HepG2 (cell line): Measurements from ENCODE around the gene PRKCE. TPM values are rescaled to one million over a fixed set of nuclear protein-coding genes. Genes with fewer than 3 reads are reported as not detected.

Source experiments
- ATAC-seq: fragments of 200-7000 bp; cut with Tn5 transposase; 3 replicates; pipeline ENCODE4 v1.9.1; 2020; ENCODE audit warnings: mild to moderate bottlenecking, moderate library complexity
- BruUV-seq: library from RNA; stranded (reverse); fragments of 400-500 nt; replicated peaks from 2 replicates; lab custom pipeline; 2021; lab: Mats Ljungman, UMichigan
- CTCF ChIA-PET: fragments of 300-600 bp; formaldehyde crosslinking; extraction: SDS; loops from one replicate; lab custom pipeline; 2021; ENCODE audit warnings: low total read pairs, inconsistent platforms, low intra/inter-chr PET ratio; lab: Yijun Ruan, JAX
- POLR2A ChIA-PET: fragments of 350-600 bp; sonication (Branson Sonifier 250); formaldehyde crosslinking; loops from one replicate; lab custom pipeline; 2020; ENCODE audit warnings: antibody characterized with exemption, inconsistent platforms; lab: Yijun Ruan, JAX
- DNase-seq: peaks from one replicate; pipeline ENCODE4 v3.0.0-alpha.2; 2015; ENCODE audit warnings: low spot score
- FAIRE-seq: peaks from 3 replicates; lab custom pipeline; 2011; peaks lifted over from hg19 to GRCh38; lab: Jason Lieb, UNC
- H2AFZ ChIP-seq: one replicate; pipeline ENCODE4 v1.6.1; 2011; ENCODE audit warnings: low read length, inconsistent platforms
- H3K27ac ChIP-seq: fragments of 300-600 bp; 3 replicates; pipeline ENCODE4 v1.8.0; 2011; ENCODE audit warnings: mixed run types, mild to moderate bottlenecking, mixed read lengths, low read length, inconsistent platforms; ENCODE audit not compliant: insufficient read depth; ENCODE audit errors: extremely low read length
- H3K27me3 ChIP-seq, 2 experiments: fragments of 200-600 bp in 1 of 2; 2 replicates in 1 of 2; 3 replicates in 1 of 2; pipeline versions ENCODE4 v1.6.0 to v1.8.0; 2011; ENCODE audit warnings: low read length in 2 of 2, mild to moderate bottlenecking in 2 of 2, moderate library complexity in 2 of 2, inconsistent platforms in 1 of 2; ENCODE audit not compliant: insufficient read depth in 2 of 2, control insufficient read depth in 1 of 2
- H3K36me3 ChIP-seq, 2 experiments: fragments of 200-600 bp in 1 of 2; replicated peaks in 1 of 2; 2 replicates in 1 of 2; 3 replicates in 1 of 2; pipeline versions ENCODE4 v1.5.1 to v1.8.0; 2011; ENCODE audit warnings: low read length in 2 of 2, inconsistent platforms in 1 of 2; ENCODE audit not compliant: insufficient read depth in 2 of 2, control insufficient read depth in 1 of 2
- H3K4me1 ChIP-seq: 2 replicates; pipeline ENCODE4 v1.5.1; 2012; ENCODE audit warnings: low read length, inconsistent platforms; ENCODE audit not compliant: insufficient read depth
- H3K4me2 ChIP-seq: 2 replicates; pipeline ENCODE4 v1.6.0; 2011; ENCODE audit warnings: low read depth, low read length, inconsistent platforms
- H3K4me3 ChIP-seq, 3 experiments: fragments of 200-600 bp in 1 of 3; sonication (generic), shearing (Covaris generic) in 1 of 3; replicated peaks in 1 of 3; 2 replicates each; pipeline ENCODE4 v1.5.1; 2011 to 2016; ENCODE audit warnings: low read length in 3 of 3, inconsistent platforms in 2 of 3, low read depth in 2 of 3, mild to moderate bottlenecking in 2 of 3, control low read depth in 1 of 3, mixed read lengths in 1 of 3; ENCODE audit not compliant: insufficient read depth in 1 of 3
- H3K79me2 ChIP-seq: one replicate; pipeline ENCODE4 v1.6.1; 2011; ENCODE audit warnings: low read length, inconsistent platforms; ENCODE audit not compliant: insufficient read depth
- H3K9ac ChIP-seq: 2 replicates; pipeline ENCODE4 v1.6.0; 2011; ENCODE audit warnings: mild to moderate bottlenecking, low read depth, low read length, inconsistent platforms; ENCODE audit not compliant: insufficient read depth
- H3K9me3 ChIP-seq: 2 replicates; pipeline ENCODE4 v1.5.1; 2012; ENCODE audit warnings: mild to moderate bottlenecking, low read length
- H4K20me1 ChIP-seq: 2 replicates; pipeline ENCODE4 v1.6.0; 2011; ENCODE audit warnings: inconsistent platforms, mild to moderate bottlenecking, low read length, moderate library complexity; ENCODE audit not compliant: insufficient read depth
- ATF4 ChIP-seq, 2 experiments: fragments of 450-650 bp in 1 of 2; sonication (generic) in 1 of 2; formaldehyde crosslinking; IDR thresholded peaks; 2 replicates each; pipeline versions ENCODE4 v1.5.0 to v1.8.0; 2020 to 2022; ENCODE audit warnings: mild to moderate bottlenecking in 1 of 2, missing genetic modification reagents in 1 of 2
- FOXK1 ChIP-seq: sonication (generic); formaldehyde crosslinking; IDR thresholded peaks from 2 replicates; pipeline ENCODE4 v1.4.0; 2020; ENCODE audit warnings: low read depth, missing genetic modification reagents, borderline replicate concordance
- KDM5B ChIP-seq: sonication (generic); formaldehyde crosslinking; IDR thresholded peaks from 2 replicates; pipeline ENCODE4 v1.4.0; 2020; ENCODE audit warnings: missing genetic modification reagents, mild to moderate bottlenecking, borderline replicate concordance
- PBX2 ChIP-seq: IDR thresholded peaks from 2 replicates; pipeline ENCODE4 v1.6.1; 2016; ENCODE audit warnings: control low read depth
- RFX3 ChIP-seq: IDR thresholded peaks from 2 replicates; pipeline ENCODE4 v1.6.1; 2016; ENCODE audit warnings: missing biosample characterization, missing genetic modification reagents
- RNF219 ChIP-seq: sonication (generic); formaldehyde crosslinking; IDR thresholded peaks from 2 replicates; pipeline ENCODE4 v1.5.0; 2020; ENCODE audit warnings: mild to moderate bottlenecking, missing genetic modification reagents
- RXRA ChIP-seq: sonication (generic); formaldehyde crosslinking; IDR thresholded peaks from 2 replicates; pipeline ENCODE4 v1.5.1; 2020; ENCODE audit warnings: missing genetic modification reagents
- SETDB1 ChIP-seq: sonication (generic); formaldehyde crosslinking; IDR thresholded peaks from 2 replicates; pipeline ENCODE4 v1.5.1; 2020; ENCODE audit warnings: missing genetic modification reagents, mild to moderate bottlenecking, borderline replicate concordance
- SPEN ChIP-seq: sonication (generic); formaldehyde crosslinking; IDR thresholded peaks from 2 replicates; pipeline ENCODE4 v1.5.1; 2020; ENCODE audit warnings: low read depth, mild to moderate bottlenecking, missing genetic modification reagents
- ZBTB38 ChIP-seq: sonication (generic); formaldehyde crosslinking; IDR thresholded peaks from 2 replicates; pipeline ENCODE4 v1.5.1; 2020; ENCODE audit warnings: mild to moderate bottlenecking, missing genetic modification reagents
- ZFP41 ChIP-seq: sonication (generic); formaldehyde crosslinking; IDR thresholded peaks from 2 replicates; pipeline ENCODE4 v1.4.0; 2020; ENCODE audit warnings: mild to moderate bottlenecking, missing genetic modification reagents, borderline replicate concordance
- ZNF274 ChIP-seq: sonication (generic); formaldehyde crosslinking; IDR thresholded peaks from 2 replicates; pipeline ENCODE4 v1.5.1; 2020; ENCODE audit warnings: mild to moderate bottlenecking, missing genetic modification reagents
- ZNF552 ChIP-seq: sonication (generic); formaldehyde crosslinking; IDR thresholded peaks from 2 replicates; pipeline ENCODE4 v1.9.0; 2022; ENCODE audit warnings: missing genetic modification reagents, mild to moderate bottlenecking, borderline replicate concordance
- ZNF850 ChIP-seq: sonication (generic); formaldehyde crosslinking; conservative IDR thresholded peaks from 2 replicates; pipeline ENCODE4 v1.9.0; 2021; ENCODE audit warnings: mild to moderate bottlenecking, missing genetic modification reagents
- WGBS: methylation state at CpG from one replicate; pipeline ENCODE4 v1.1.6; 2017; ENCODE audit warnings: low lambda C conversion rate; 5-methylcytosine and 5-hydroxymethylcytosine counted together
- in situ Hi-C: cut with HindIII; loops from 2 replicates; pipeline ENCODE4 v1.10.0; 2017; ENCODE audit warnings: low pct_unique_long_range_greater_than_20kb; ENCODE audit not compliant: extremely low pct_ligation_motif_present
- intact Hi-C: fragments of 100-400 bp; cut with micrococcal nuclease; formaldehyde crosslinking; loops from one replicate; pipeline ENCODE4 v1.10.0; 2022; ENCODE audit not compliant: unreplicated experiment
- polyA plus RNA-seq, 8 experiments: library from polyadenylated mRNA; depleted of rRNA in 3 of 8; stranded (reverse) in 7 of 8; unstranded in 1 of 8; fragments of >200 nt; fragmentation: Illumina TruSeq in 4 of 8; extraction: Trizol in 4 of 8; gene quantifications; 2 replicates each; pipeline versions ENCODE4 v1.2.1 to v1.2.3, GENCODE V29; 2011 to 2016; ENCODE audit warnings: low read depth in 4 of 8, missing spikeins in 1 of 8, mixed read lengths in 1 of 8; ENCODE audit not compliant: insufficient read depth in 1 of 8
- total RNA-seq, 5 experiments: library from RNA; depleted of rRNA; stranded (reverse); fragments of >200 nt; fragmentation: Illumina TruSeq; extraction: Trizol; gene quantifications; 2 replicates each; pipeline ENCODE4 v1.2.3, GENCODE V29; 2016; ENCODE audit warnings: low read depth in 1 of 5

Gene PRKCE
- total and polyA plus RNA-seq, 2 of the 13 experiments (the other 11 are each of a cell fraction or from before 2014, with no cell fraction given): 1.0 to 3.9 TPM

GRCh38 chr2:46229134-46230063 lies 577.9 kb downstream of the PRKCE start (continued):
- 0 out of 2 replicates have a peak, but pooled peaks have one; percentile 44 for TF ChIP-seq ZFP41
- TF ChIP-seq FOXK1 (CRISPR knock-in tag): 0 out of 2 replicates have a peak, but pooled peaks have one; percentile 15
- TF ChIP-seq ZNF274 (CRISPR knock-in tag): 0 out of 2 replicates have a peak, but pooled peaks have one; percentile 33

GRCh38 chr2:46230115-46230571 lies 578.7 kb downstream of the PRKCE start:
- peaks cover 0 to 6% of the 10 kb centered on the region in 2 experiments; a peak in 3 of 5 replicates for H3K27me3 ChIP-seq
- H3K9me3 ChIP-seq: no peaks in the 10 kb centered on the region
- no peaks in the 10 kb centered on the region for H3K36me3 ChIP-seq
- in situ Hi-C loops (no loop called here), intact Hi-C loops (no loop called here)
- H3K27ac ChIP-seq: no peak overlapping the region
- H3K4me3 ChIP-seq: peak overlapping the region in 2 of 3 experiments; percentile 23 to 53; a peak in 4 of 6 replicates
- POLR2A ChIA-PET: interaction anchor here (0.7 to 1.5 kb wide), 16 partner anchors 9 to 238 kb away, joined by 3 to 10 read pairs (median 4); partner anchors contain the start of gene EPAS1
- peaks cover 68% of the 10 kb centered on the region for H3K4me1 ChIP-seq
- ATAC-seq (peak; percentile 76), DNase-seq (peak; percentile 24), FAIRE-seq (no peak)
- CTCF ChIA-PET: interaction anchor here (1.6 kb wide), 1 partner anchor 135 kb away, joined by 5 read pairs; no protein-coding TSS in a partner anchor
- peak overlapping the region; percentile 56; the same call in 1 of the 2 replicates for H3K9ac ChIP-seq
- no peak overlapping the region for H2AFZ ChIP-seq
- 26% methylated on average over 6 of the region's 6 CpGs for WGBS
- H3K79me2 ChIP-seq: no peaks in the 10 kb centered on the region
- H3K4me2 ChIP-seq: peak overlapping the region; percentile 90
- BruUV-seq: TSS peak; percentile 99
- H4K20me1 ChIP-seq: no peaks in the 10 kb centered on the region
- TF ChIP-seq KDM5B (CRISPR knock-in tag): peak; percentile 37; the same call in 1 of the 2 replicates
- TF ChIP-seq SPEN (CRISPR knock-in tag): peak; percentile 50; the same call in 1 of the 2 replicates
- TF ChIP-seq ZNF552 (CRISPR knock-in tag): 0 out of 2 replicates have a peak, but pooled peaks have one; percentile 33
- no peak; the same call in 1 of the 2 replicates for TF ChIP-seq ZNF850 (CRISPR knock-in tag)
- peak; percentile 20; the same call in 1 of the 2 replicates for TF ChIP-seq ZBTB38 (CRISPR knock-in tag)
- TF ChIP-seq RNF219 (CRISPR knock-in tag): no peak
- peak; percentile 29; the same call in 1 of the 2 replicates for TF ChIP-seq RXRA (CRISPR knock-in tag)
- TF ChIP-seq PBX2 (CRISPR knock-in tag): no peak
- no peak for TF ChIP-seq ATF4 (CRISPR knock-in tag; IDR thresholded peaks at IDR 0.05)
- no peak for TF ChIP-seq SETDB1 (CRISPR knock-in tag)
- TF ChIP-seq RFX3 (CRISPR knock-in tag): no peak
